Activated naive CD4-positive, alpha-beta T cell treated with anti-CD3 and anti-CD28 coated beads, Interleukin-2, amount 10 ng/mL, durations not matched to agents 5 hours and 36 hours (primary cell): ENCODE results near the gene SNX14. TPM values are rescaled to one million over a fixed set of nuclear protein-coding genes. Genes with fewer than 3 reads are reported as not detected.

Experiments used
- total RNA-seq, 2 experiments: library from RNA; stranded (reverse); gene quantifications; one replicate each; pipeline ENCODE4 v1.2.3, GENCODE V29; 2021

SNX14 gene, protein sequence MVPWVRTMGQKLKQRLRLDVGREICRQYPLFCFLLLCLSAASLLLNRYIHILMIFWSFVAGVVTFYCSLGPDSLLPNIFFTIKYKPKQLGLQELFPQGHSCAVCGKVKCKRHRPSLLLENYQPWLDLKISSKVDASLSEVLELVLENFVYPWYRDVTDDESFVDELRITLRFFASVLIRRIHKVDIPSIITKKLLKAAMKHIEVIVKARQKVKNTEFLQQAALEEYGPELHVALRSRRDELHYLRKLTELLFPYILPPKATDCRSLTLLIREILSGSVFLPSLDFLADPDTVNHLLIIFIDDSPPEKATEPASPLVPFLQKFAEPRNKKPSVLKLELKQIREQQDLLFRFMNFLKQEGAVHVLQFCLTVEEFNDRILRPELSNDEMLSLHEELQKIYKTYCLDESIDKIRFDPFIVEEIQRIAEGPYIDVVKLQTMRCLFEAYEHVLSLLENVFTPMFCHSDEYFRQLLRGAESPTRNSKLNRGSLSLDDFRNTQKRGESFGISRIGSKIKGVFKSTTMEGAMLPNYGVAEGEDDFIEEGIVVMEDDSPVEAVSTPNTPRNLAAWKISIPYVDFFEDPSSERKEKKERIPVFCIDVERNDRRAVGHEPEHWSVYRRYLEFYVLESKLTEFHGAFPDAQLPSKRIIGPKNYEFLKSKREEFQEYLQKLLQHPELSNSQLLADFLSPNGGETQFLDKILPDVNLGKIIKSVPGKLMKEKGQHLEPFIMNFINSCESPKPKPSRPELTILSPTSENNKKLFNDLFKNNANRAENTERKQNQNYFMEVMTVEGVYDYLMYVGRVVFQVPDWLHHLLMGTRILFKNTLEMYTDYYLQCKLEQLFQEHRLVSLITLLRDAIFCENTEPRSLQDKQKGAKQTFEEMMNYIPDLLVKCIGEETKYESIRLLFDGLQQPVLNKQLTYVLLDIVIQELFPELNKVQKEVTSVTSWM
- total RNA-seq, result 10 to 100 TPM; 43.6 to 50.3 TPM

DNA sequence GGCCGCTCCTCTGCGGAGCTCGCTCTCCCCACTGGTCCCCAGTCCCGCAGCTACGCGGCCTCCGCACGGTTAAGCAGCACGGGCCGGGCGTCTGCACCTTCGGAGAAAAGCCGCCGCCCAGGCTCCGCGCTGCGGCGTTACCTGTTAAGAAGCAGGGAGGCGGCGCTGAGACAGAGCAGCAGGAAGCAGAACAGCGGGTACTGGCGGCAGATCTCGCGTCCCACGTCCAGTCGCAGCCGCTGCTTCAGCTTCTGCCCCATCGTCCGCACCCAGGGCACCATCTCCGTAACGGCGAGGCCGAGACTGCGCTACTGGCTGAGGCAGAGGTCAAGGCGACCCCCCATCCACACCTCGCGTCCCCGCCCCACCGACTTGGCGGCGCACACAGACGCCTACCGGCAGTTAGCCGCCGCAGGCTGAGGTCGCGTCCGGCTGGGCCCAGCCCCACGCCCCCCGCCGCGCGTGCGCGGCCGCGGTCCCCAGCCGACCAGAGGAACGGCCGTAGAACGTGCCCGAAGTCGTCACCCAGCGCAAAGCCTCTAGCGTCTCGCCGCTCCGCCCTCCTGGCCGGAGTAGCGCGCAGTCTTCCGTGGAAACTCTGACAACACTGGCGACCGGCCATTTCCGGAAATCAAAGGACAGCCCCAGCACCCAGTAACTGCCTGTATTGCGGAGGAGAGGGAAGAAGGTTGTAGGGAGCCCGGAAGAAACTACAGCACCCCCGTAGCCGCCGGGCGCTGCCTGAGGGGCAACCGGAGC lies at the start of gene SNX14:
Gene SNX14 (minus strand): TSS at position 421 of the 759 bp plus-strand sequence. CDS start 140 bp downstream, at position 281.

DNA sequence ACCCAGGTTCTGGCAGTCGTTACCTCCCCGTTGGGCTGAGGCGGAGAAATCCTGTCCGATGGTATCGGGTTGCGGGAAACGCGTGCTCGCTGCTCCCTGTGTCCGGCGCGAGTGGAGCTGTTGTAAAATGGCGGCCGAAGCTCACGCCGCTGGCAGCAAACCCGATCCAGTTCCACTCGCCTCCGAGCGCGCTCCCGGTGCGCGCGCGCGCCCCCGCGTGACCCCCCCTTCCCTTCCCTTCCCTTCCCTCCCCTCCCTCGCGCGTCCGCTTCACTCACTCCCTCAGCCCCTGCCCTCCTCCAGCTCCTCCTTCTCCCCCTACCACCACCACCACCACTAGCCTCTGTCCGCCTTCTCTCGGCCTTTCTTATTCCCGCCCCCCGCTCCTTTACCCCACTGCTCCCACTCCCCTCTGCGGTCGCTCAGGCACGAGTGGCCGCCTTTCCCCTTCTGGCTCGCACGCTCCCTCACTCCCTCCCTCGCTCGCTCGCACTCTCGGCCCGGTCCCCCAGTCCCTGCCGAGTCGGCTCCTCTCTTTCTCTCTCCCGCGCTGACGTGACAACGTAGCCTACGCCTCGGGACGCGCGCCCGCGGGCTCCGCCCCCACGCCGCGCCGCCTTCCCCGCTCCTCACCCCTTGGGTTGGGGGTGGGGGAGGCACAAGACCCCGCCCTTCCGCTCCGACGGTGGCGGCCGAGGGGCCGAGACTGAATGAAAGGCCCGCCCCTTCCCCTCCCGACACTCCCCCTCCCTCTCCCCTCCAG lies 49.3 kb upstream of the SNX14 start, which contains the start of gene SYNCRIP:
Gene SYNCRIP (minus strand): TSS at position 113 of the 763 bp plus-strand sequence. CDS start 1,447 bp downstream, outside the sequence.

Other genes starting within 250 kb of the SNX14 start
- 1 to 10 TPM; 1.4 TPM for gene NT5E, start 143.8 kb downstream of the SNX14 start, total RNA-seq
- 100 to 1,000 TPM; 114 to 118 TPM for gene SYNCRIP, start 49.0 kb upstream of the SNX14 start, total RNA-seq